Caco-2 (cell line): ENCODE measurements around the gene NFIA. TPM values are rescaled to one million over a fixed set of nuclear protein-coding genes. Genes with fewer than 3 reads are reported as not detected.

Experiments
- BruUV-seq: library from RNA; stranded (reverse); fragments of 400-500 nt; replicated peaks from 2 replicates; lab custom pipeline; 2021; lab: Mats Ljungman, UMichigan
- CTCF ChIA-PET: fragments of 300-600 bp; sonication (Branson Sonifier 250); formaldehyde crosslinking; loops from one replicate; lab custom pipeline; 2022; ENCODE audit warnings: antibody characterized with exemption; lab: Charles Lee
- POLR2A ChIA-PET: fragments of 300-600 bp; sonication (Branson Sonifier 250); formaldehyde crosslinking; loops from one replicate; lab custom pipeline; 2022; ENCODE audit warnings: antibody characterized with exemption; lab: Charles Lee
- DNase-seq, 2 experiments: peaks; one replicate each; pipeline versions ENCODE4 v3.0.0 to v3.0.0-alpha.2; 2020 to 2022
- H3K27me3 ChIP-seq: replicated peaks from 2 replicates; pipeline ENCODE4 v1.6.0; 2011; ENCODE audit warnings: low read length; ENCODE audit not compliant: control insufficient read depth, insufficient read depth
- H3K36me3 ChIP-seq: 2 replicates; pipeline ENCODE4 v1.5.1; 2011; ENCODE audit warnings: low read length; ENCODE audit not compliant: control insufficient read depth, insufficient read depth
- H3K4me1 ChIP-seq: fragments of 250-450 bp; sonication (Bioruptor Pico); 2 replicates; pipeline ENCODE4 v1.5.1; 2020; ENCODE audit warnings: mild to moderate bottlenecking
- H3K4me3 ChIP-seq: 2 replicates; pipeline ENCODE4 v1.5.1; 2011; ENCODE audit warnings: low read depth, mild to moderate bottlenecking, control low read depth, low read length
- H3K9me3 ChIP-seq: fragments of 250-450 bp; sonication (Bioruptor Pico); 2 replicates; pipeline ENCODE4 v1.5.1; 2020; ENCODE audit warnings: mild to moderate bottlenecking, moderate library complexity
- H3K27ac Mint-ChIP-seq: one replicate; pipeline ENCODE4 v1.8.0; 2022; ENCODE audit warnings: mixed read lengths; ENCODE audit not compliant: unreplicated experiment
- H3K27me3 Mint-ChIP-seq: one replicate; pipeline ENCODE4 v1.8.0; 2022; ENCODE audit warnings: mixed read lengths; ENCODE audit not compliant: insufficient read depth, unreplicated experiment
- H3K36me3 Mint-ChIP-seq: one replicate; pipeline ENCODE4 v1.8.0; 2022; ENCODE audit warnings: mild to moderate bottlenecking, mixed read lengths; ENCODE audit not compliant: insufficient read depth, unreplicated experiment
- H3K4me1 Mint-ChIP-seq: one replicate; pipeline ENCODE4 v1.8.0; 2022; ENCODE audit warnings: low read depth, mixed read lengths; ENCODE audit not compliant: unreplicated experiment
- H3K4me3 Mint-ChIP-seq: one replicate; pipeline ENCODE4 v1.8.0; 2022; ENCODE audit warnings: mild to moderate bottlenecking, moderate library complexity, mixed read lengths; ENCODE audit not compliant: unreplicated experiment
- H3K9me3 Mint-ChIP-seq: one replicate; pipeline ENCODE4 v1.8.0; 2022; ENCODE audit warnings: mixed read lengths; ENCODE audit not compliant: unreplicated experiment
- CTCF ChIP-seq, 2 experiments: fragments of 200-600 bp in 1 of 2; IDR thresholded peaks; 1 replicate in 1 of 2; 2 replicates in 1 of 2; pipeline versions ENCODE4 v1.5.1 to v1.8.0; 2011 to 2022; ENCODE audit warnings: antibody characterized with exemption in 1 of 2, control low read depth in 1 of 2, inconsistent platforms in 1 of 2, low read depth in 1 of 2, low read length in 1 of 2, mild to moderate bottlenecking in 1 of 2, moderate library complexity in 1 of 2; ENCODE audit not compliant: insufficient read depth in 1 of 2, severe bottlenecking in 1 of 2, unreplicated experiment in 1 of 2
- intact Hi-C: fragments of 100-400 bp; cut with micrococcal nuclease; formaldehyde crosslinking; loops from one replicate; pipeline ENCODE4 v1.10.0; 2022; ENCODE audit not compliant: unreplicated experiment
- total RNA-seq: library from RNA; stranded (reverse); gene quantifications from 2 replicates; pipeline ENCODE4 v1.2.3, GENCODE V29; 2022

The NFIA gene
- total RNA-seq, 1 experiment from 2014 or later: 1.4 TPM

GRCh38 chr1:61119085-61119484, 36.7 kb downstream of the NFIA start:
- no peaks in the 10 kb centered on the region for H3K9me3 Mint-ChIP-seq
- H3K36me3 Mint-ChIP-seq: no peaks in the 10 kb centered on the region
- Histone ChIP-seq H3K4me3 (no peak overlapping the region), H3K27me3 (no peaks in the 10 kb centered on the region), H3K36me3 (no peaks in the 10 kb centered on the region), H3K4me1 (peaks cover 11% of the 10 kb centered on the region; the same call in 1 of the 2 replicates), H3K9me3 (no peaks in the 10 kb centered on the region)
- ChIA-PET CTCF (no interaction called here), POLR2A (no interaction called here)
- H3K4me3 Mint-ChIP-seq: no peak overlapping the region
- H3K27ac Mint-ChIP-seq: no peak overlapping the region
- intact Hi-C loops: no loop called here
- DNase-seq: no peak
- no peaks in the 10 kb centered on the region for H3K27me3 Mint-ChIP-seq
- BruUV-seq: no TSS peak
- H3K4me1 Mint-ChIP-seq: no peaks in the 10 kb centered on the region
- TF ChIP-seq CTCF (IDR thresholded peaks at IDR 0.05; ENCODE audit: insufficient read depth in 1 of 2, low read depth in 1 of 2, low read length in 1 of 2, severe bottlenecking in 1 of 2, unreplicated experiment in 1 of 2): no peak

- no TSS peak for BruUV-seq
- Histone ChIP-seq H3K9me3 (no peaks in the 10 kb centered on the region), H3K4me1 (0 out of 2 replicates have a peak, but pooled peaks cover 2% of the 10 kb centered on the region), H3K27me3 (no peaks in the 10 kb centered on the region), H3K4me3 (no peak overlapping the region), H3K36me3 (no peaks in the 10 kb centered on the region)
- Mint-ChIP-seq H3K4me3 (no peak overlapping the region), H3K27me3 (no peaks in the 10 kb centered on the region), H3K36me3 (no peaks in the 10 kb centered on the region), H3K9me3 (no peaks in the 10 kb centered on the region), H3K4me1 (no peaks in the 10 kb centered on the region), H3K27ac (no peak overlapping the region)
- no peak for TF ChIP-seq CTCF (IDR thresholded peaks at IDR 0.05; ENCODE audit: insufficient read depth in 1 of 2, low read depth in 1 of 2, low read length in 1 of 2, severe bottlenecking in 1 of 2, unreplicated experiment in 1 of 2)
- no peak for DNase-seq
- intact Hi-C loops: no loop called here
- ChIA-PET CTCF (no interaction called here), POLR2A (no interaction called here)
Observed at GRCh38 chr1:61120246-61120840, 38.0 kb downstream of the NFIA start.

GRCh38 chr1:61120998-61121397, 38.6 kb downstream of the NFIA start:
- Histone ChIP-seq H3K27me3 (no peaks in the 10 kb centered on the region), H3K36me3 (no peaks in the 10 kb centered on the region), H3K4me3 (no peak overlapping the region), H3K4me1 (no peaks in the 10 kb centered on the region), H3K9me3 (no peaks in the 10 kb centered on the region)
- DNase-seq: no peak
- Mint-ChIP-seq H3K4me1 (no peaks in the 10 kb centered on the region), H3K27me3 (no peaks in the 10 kb centered on the region), H3K27ac (no peak overlapping the region), H3K9me3 (no peaks in the 10 kb centered on the region), H3K4me3 (no peak overlapping the region), H3K36me3 (no peaks in the 10 kb centered on the region)
- intact Hi-C loops: no loop called here
- TF ChIP-seq CTCF (IDR thresholded peaks at IDR 0.05; ENCODE audit: insufficient read depth in 1 of 2, low read depth in 1 of 2, low read length in 1 of 2, severe bottlenecking in 1 of 2, unreplicated experiment in 1 of 2): no peak
- no TSS peak for BruUV-seq
- CTCF ChIA-PET: no interaction called here
- POLR2A ChIA-PET: no interaction called here
